HG03095 (cell line): ENCODE results near the gene HOXA4.

Experiments
- ATAC-seq: cut with Tn5 transposase; IDR thresholded peaks from one replicate; pipeline ENCODE4 v1.9.1; 2021; ENCODE audit warnings: moderate library complexity; ENCODE audit not compliant: unreplicated experiment

Gene HOXA4

DNA sequence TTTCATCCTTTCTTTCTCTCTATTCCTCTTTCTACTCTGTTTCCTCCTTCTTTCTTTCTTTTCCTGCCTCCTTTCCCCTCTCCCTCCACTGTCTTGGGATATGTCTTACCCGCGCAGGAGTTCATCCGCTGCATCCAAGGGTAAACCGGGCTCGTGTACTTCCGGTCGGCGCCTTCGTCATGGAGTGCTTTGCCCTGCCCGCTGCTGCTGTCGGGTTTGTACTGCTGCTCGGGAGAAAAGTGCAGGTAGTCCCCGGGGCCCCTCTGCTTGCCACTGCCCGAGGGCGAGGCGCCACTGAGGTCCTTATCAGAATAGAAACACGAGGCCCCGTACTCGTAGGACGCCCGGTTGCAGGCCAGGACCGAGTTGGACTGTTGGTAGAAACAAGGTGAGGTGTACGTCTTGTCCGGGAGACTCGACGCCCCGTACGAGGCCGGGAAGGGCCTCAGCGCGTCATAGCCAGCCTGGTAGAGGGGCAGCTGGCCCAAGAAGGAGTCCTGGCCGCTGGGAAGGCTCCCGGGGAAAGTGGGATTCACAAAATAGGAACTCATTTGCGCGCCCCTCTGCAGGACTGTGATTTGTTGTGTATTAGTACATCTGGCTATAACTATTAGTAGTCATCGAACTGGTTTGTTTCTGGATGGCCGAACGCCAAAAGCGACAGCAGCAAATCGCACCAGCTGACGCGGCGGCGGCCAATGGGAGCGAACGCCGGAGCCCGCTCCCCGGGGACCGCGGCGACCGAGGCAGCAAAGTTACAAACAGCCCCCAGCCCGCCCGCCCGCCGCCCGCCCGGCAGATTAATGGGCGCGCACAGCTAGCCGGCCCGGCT lies 16.9 kb upstream of the HOXA4 start, which contains the start of gene HOXA6:
TSS of gene HOXA6 (minus strand) at position 576 of the 832 bp plus-strand sequence. CDS start at position 551, 25 bp downstream.
- no peak for ATAC-seq

DNA sequence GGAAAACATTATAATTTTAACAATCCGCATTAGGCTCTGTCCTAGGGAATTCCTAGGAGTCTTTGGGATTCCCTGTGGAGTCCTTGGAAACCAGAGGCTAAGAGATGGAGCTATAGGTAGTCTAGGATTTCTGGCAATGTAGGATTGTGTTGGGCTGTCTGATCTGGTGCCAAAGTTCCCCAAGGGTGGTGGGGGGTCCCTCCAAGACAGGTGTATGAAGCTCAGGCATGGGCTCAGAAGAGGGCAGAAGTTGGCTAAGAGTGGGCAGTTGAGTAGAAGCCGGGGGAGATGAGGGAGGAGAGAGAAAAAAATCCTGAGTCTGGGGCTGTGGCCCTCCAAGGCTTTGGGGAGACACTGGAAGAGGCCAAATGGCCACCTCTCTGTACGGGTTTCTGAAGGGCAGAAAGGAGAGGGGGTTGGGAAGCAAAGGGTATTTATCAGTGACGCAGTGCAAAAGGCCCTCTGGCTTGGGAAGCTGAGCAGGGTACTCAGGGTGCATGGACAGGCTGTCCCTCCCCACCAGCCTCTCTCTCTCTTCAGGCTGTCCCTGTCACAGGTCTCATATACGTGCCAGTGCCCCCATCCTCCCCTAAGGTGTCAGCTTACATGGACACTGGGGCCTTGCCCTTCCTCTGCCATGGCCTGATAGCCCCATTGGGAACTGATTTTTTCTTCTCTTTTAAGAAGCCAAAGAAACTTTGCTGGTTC lies 16.1 kb upstream of the HOXA4 start:
- ATAC-seq, result no peak

GRCh38 chr7:27145914-27146412 lies 15.4 kb upstream of the HOXA4 start:
- no peak for ATAC-seq

DNA sequence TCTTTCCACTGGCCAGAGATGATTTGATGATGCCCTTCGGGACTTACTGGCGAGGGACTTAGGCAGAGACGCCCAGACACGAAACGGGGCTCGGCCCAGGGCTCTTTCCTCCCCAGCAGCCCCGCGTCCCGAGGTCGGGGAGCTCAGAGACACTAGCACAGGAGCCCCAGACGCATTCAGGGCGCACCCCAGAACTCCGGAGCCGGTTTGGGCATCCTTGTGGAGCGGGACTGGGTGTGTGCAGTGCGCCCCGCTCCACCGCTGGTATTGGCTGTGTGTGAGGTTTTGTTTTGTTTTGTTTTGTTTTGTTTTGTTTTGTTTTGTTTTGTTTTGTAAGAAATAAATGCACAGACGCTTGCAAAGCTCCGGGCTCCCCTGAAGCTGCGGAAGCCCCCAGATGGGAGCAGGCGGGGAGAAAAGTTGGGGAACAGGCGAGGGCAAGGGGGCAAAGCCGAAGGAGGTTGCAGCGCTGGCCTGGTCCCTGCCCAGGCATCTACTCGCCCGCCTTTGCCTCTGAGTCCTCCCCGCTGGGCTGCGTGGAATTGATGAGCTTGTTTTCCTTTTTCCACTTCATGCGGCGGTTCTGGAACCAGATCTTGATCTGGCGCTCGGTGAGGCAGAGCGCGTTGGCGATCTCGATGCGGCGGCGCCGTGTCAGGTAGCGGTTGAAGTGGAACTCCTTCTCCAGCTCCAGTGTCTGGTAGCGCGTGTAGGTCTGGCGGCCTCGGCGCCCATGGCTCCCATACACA lies 14.8 kb upstream of the HOXA4 start:
- no peak for ATAC-seq

DNA sequence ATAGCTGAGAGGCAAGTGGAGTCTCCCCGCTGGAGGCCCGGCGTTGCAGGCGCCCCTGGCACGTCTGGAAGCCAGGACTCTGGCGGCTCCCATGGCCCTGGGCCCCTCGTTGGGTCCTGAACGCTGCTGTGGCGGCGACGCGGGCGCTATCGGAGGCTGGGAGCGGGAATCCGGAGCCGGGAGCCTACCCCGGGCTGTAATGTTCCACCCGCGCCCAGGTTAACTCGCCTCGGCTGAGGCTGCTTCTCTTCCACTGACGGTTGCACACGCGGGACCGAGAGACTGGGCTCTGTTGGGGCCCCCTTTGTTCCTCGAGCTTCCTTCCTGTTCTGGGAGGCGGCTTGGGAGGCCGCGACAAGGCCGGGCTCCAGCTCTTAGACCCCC lies 14.2 kb upstream of the HOXA4 start:
- no peak for ATAC-seq

DNA sequence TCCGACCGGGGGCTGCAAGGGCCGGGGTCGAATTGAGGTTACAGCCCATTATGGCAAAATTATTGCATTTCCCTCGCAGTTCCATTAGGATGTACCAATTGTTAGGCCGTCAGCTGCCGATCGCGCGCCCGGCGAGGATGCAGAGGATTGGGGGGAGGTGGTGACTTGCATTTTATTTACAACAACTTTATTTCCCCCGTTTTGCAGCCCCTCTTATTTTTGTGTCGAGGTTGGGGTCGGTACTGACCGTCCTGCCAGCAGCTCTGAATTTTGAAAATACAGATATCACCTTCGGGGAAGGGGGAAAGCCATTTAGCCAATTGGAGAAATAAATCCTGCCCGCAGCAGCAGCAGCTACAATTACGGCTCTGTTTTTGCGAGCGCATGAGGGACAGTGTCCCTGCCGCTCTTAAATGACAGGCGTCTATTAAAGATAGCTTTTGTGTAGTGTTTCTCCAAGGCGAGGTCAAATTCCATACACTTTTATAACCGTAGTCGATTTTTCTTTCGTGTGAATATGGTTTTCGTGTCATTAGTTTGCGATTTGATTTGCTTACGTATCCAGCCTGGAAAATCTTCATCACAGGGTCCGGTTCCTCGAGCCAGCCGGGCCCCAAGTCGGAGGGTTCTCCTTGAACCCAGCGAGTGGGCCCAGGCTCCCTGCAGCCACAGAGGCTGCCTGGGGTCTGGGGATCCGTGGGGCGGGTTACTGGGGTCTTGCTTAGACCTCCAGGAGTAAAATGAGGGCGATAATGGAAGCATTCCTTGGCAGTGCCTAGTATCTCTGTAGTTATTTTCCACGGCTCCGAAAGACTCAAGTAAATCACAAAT lies 13.6 kb upstream of the HOXA4 start:
- no peak for ATAC-seq

- ATAC-seq, result no peak
Measured at GRCh38 chr7:27143023-27143949, 12.7 kb upstream of the HOXA4 start, which contains the start of gene HOXA5. TSS of gene HOXA5 (minus strand) at chr7:27143681. CDS start at chr7:27143607, 74 bp downstream.

DNA sequence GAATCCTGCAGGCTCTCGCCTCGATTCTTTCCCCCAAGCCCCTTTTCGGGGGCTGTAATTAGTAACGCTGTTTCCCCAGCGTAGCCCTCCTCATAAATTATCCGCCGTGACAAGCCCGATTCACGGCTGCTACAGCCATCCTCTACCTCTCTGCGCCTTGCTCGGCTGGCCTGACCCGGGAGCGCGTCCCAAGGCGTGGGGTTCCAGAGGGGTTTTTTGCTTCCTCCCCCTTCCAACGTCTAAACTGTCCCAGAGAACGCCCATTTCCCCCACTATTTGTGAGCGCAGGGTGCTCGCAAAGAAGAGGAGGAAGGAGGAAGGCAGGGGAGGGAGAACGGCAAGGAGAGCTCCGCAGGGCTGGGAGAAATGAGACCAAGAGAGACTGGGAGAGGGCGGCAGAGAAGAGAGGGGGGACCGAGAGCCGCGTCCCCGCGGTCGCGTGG lies 12.0 kb upstream of the HOXA4 start:
- ATAC-seq, result no peak

DNA sequence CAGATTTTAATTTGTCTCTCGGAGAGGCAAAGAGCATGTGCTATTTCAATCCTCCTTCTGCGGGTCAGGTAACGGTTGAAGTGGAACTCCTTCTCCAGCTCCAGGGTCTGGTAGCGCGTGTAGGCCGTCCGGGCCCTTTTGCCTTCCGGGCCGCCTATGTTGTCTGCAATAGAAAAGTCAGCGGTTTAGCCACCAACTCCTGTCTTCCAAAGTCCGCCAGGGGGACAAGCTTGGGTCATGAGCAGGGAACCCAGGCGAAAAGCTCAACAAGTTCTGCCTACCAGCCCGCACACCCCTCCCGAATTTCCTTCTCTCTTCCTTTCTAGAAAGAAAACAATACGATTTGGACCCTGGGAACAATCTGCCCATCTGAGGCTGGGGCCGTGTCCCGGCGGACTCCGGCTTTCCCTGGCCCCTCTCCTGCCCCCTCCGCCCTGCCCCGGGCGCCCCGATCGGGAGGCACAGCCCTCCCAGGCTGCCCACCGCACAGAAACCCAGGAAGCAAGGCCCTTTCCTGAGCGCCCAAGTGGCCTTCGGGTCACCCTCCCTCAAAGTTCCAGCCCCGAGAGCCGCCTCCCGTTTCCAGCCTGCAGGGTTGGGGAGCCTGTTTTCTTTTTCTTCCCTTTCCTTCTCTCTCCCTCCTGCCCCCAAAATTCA lies 11.5 kb upstream of the HOXA4 start:
- ATAC-seq, result no peak

- no peak for ATAC-seq
Measured at GRCh38 chr7:27141137-27141922, 10.8 kb upstream of the HOXA4 start.

DNA sequence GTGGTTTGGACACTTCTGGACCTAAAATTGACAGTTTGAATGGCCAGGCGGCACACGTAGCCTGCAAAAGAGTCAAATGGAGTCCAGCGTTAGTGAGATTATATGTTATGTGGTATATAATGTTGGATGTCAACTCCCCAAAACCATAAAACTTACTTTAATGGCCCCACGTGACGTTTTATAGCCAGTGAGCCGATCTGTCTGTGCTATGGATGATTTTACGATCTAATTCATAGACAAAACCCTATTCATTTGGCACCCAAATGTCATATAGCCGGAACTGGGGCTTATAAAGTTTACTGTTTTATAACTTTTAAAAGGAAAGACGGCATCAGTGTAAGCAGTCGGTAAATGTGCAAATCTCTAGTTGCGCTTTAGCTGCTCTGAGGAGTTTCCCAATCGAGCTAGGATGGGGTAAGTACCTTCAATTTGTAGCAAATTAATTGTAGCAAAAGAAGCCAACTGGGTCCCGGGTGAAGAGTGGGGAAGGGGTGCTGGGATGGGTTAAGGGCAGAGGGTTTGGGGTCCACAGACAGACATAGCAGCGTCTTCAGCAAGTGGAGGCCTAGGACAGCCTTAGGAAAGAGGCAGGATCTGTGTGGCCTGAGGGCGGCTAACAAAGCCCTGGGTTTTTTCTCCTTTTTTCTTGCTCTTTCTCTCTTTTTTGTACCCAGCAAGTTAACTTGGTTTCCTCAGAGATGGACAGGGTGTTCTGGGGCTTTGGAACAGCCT lies 9.7 kb upstream of the HOXA4 start:
- ATAC-seq, result no peak

GRCh38 chr7:27139334-27140125 lies 9.0 kb upstream of the HOXA4 start:
- no peak for ATAC-seq

GRCh38 chr7:27138985-27139333 lies 8.4 kb upstream of the HOXA4 start:
- no peak for ATAC-seq

DNA sequence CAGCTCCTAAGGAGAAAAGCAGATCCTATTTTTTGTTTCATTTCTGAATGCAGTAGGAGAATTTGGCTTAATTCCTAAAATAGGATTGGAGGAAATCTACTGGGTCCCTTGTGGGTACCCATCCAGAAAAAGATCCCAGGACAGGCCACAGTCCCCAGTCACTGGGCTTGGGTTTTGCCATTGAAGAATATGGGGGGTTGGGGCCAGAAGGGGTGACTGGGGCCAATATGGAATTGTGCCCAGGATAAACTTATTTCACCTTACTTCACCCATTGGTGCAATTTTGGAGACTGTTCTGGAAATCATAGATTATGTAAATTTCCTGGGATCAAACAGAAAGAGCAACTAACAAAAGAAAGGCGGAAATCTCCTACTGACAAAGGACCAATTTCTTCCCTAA lies 7.9 kb upstream of the HOXA4 start:
- ATAC-seq, result no peak

DNA sequence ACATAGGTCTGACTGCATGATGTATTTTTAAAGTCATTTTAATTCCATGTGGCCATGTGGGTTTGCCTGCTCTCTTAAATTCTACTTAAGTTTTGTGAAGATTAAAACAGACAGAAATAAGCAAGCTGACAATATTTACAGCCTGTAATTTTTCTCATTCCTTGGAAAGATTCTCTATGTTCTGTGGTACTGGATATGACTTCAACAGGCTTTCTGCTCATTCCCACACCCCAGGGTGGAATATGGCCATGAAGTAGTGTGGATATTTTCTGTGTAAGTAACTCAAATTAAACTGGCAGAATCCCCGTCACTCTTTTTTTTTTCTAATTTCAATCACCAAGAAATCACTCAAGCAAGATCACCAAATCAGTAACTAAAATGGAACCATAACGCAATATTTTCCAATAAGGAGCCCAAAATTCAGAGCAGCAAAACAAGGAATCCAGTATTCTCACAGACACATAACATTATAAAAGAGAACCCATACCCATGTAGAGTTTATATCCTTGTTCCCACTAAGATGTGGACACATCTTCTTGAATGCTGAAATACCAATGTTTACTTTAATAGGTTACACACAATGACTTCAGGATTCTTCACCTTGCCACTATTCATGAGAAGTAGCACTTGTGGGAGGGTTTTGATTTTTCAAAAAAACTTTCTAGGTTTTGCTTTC lies 7.2 kb upstream of the HOXA4 start:
- ATAC-seq, result no peak

GRCh38 chr7:27134392-27134791 lies 3.8 kb upstream of the HOXA4 start:
- ATAC-seq, result no peak
